Measurements from ENCODE around the gene KPTN.

DNA sequence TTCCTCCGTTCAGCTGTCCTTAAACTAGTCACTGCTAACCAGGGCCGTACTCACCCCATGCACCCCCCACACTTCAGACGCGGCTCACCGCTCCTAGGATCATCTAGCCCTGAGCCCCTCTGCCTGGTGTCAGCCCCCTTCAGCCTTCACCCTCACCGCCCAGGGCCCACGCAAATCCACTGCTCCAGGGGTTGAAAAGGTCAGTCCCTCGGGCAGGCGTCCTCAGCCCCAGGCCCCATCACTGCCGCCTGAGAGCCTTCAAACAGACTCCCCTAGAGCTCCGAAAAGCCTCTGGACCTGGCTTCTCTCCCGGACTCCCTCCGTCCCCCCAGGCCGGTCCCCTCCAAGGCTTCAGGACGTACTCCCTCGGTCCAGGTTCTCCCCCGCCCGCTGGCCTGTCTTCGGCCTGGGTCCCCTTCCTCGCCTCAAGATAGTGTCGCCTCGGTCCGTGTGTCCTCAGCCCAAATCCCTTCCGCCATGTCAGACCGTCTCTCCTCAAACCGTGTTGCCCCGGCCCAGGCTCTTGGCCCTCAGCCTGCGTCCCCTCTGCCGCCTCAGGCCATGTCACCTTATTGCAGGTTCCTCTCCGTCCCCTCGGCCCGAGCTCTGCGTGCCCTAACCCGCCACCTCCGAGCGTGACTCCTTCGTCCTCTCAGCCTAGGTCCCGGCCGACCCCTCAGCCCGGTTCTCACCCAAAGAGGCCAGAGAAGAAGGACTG is 30.3 kb upstream of the KPTN start:
- TF ChIP-seq, protein P1, sequence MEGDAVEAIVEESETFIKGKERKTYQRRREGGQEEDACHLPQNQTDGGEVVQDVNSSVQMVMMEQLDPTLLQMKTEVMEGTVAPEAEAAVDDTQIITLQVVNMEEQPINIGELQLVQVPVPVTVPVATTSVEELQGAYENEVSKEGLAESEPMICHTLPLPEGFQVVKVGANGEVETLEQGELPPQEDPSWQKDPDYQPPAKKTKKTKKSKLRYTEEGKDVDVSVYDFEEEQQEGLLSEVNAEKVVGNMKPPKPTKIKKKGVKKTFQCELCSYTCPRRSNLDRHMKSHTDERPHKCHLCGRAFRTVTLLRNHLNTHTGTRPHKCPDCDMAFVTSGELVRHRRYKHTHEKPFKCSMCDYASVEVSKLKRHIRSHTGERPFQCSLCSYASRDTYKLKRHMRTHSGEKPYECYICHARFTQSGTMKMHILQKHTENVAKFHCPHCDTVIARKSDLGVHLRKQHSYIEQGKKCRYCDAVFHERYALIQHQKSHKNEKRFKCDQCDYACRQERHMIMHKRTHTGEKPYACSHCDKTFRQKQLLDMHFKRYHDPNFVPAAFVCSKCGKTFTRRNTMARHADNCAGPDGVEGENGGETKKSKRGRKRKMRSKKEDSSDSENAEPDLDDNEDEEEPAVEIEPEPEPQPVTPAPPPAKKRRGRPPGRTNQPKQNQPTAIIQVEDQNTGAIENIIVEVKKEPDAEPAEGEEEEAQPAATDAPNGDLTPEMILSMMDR (IDR thresholded peaks at IDR 0.05) = no peak
- no peak for TF ChIP-seq POLR2A (IDR thresholded peaks at IDR 0.05)
